Occipital lobe (tissue), 2 donors: ENCODE measurements around the gene RNASE7. TPM values are rescaled to one million over a fixed set of nuclear protein-coding genes. Genes with fewer than 3 reads are reported as not detected.

Source experiments
- DNase-seq: peaks from one replicate; lab custom pipeline; 2025; lab: John Stamatoyannopoulos, UW
- total RNA-seq: library from RNA; depleted of rRNA; stranded (reverse); fragments of >200 nt; gene quantifications from one replicate; pipeline ENCODE4 v1.2.3, GENCODE V29; 2014

RNASE7 gene
- total RNA-seq, 1 donor from 2014 or later = not detected

- peak; percentile 27 for DNase-seq
These were observed 756 bp downstream of the RNASE7 start for GRCh38 chr14:21042918-21043317.

GRCh38 chr14:21043387-21043973, 1.3 kb downstream of the RNASE7 start:
- DNase-seq = no peak

GRCh38 chr14:21043974-21044618, 1.9 kb downstream of the RNASE7 start:
- DNase-seq = no peak

GRCh38 chr14:21047378-21047781, 5.2 kb downstream of the RNASE7 start:
- DNase-seq = no peak

GRCh38 chr14:21048638-21049037, 6.5 kb downstream of the RNASE7 start:
- DNase-seq = no peak

- DNase-seq = no peak
These were observed 7.1 kb downstream of the RNASE7 start for GRCh38 chr14:21049271-21049673.

GRCh38 chr14:21050597-21050996, 8.4 kb downstream of the RNASE7 start:
- no peak for DNase-seq

GRCh38 chr14:21053184-21054122, 11.3 kb downstream of the RNASE7 start:
- no peak for DNase-seq

GRCh38 chr14:21054123-21054767, 12.1 kb downstream of the RNASE7 start:
- DNase-seq = no peak

- no peak for DNase-seq
These were observed 12.6 kb downstream of the RNASE7 start for GRCh38 chr14:21054768-21055145.

- no peak for DNase-seq
These were observed 13.4 kb downstream of the RNASE7 start for GRCh38 chr14:21055432-21056117.

GRCh38 chr14:21056520-21057163, 14.5 kb downstream of the RNASE7 start:
- DNase-seq = no peak

GRCh38 chr14:21057803-21058675, 15.9 kb downstream of the RNASE7 start, which contains the start of gene RNASE8:
RNASE8 (plus strand) TSS chr14:21057822; CDS start chr14:21057893, 71 bp downstream.
- no peak for DNase-seq

- DNase-seq = no peak
These were observed 16.7 kb downstream of the RNASE7 start for GRCh38 chr14:21058903-21059302.

GRCh38 chr14:21059842-21060613, 17.9 kb downstream of the RNASE7 start:
- DNase-seq = no peak

- DNase-seq = no peak
These were observed 18.6 kb downstream of the RNASE7 start for GRCh38 chr14:21060614-21061346.

- DNase-seq = no peak
These were observed 19.1 kb downstream of the RNASE7 start for GRCh38 chr14:21061347-21061668.

- no peak for DNase-seq
These were observed 21.3 kb downstream of the RNASE7 start for GRCh38 chr14:21063479-21063878.
